HG02852 (cell line): ENCODE results near the gene SND1.

ENCODE experiments used
- ATAC-seq: cut with Tn5 transposase; IDR thresholded peaks from one replicate; pipeline ENCODE4 v1.9.1; 2021; ENCODE audit warnings: mild to moderate bottlenecking, moderate library complexity; ENCODE audit not compliant: unreplicated experiment

SND1 gene

GRCh38 chr7:127885222-127885772 lies 233.3 kb downstream of the SND1 start:
- ATAC-seq, result no peak

- ATAC-seq, result no peak
Measured at GRCh38 chr7:127885843-127886242, 233.8 kb downstream of the SND1 start.

GRCh38 chr7:127886248-127886647 lies 234.3 kb downstream of the SND1 start:
- ATAC-seq, result no peak

GRCh38 chr7:127887096-127887495 lies 235.1 kb downstream of the SND1 start:
- ATAC-seq, result no peak

- ATAC-seq, result no peak
Measured at GRCh38 chr7:127887631-127888030, 235.6 kb downstream of the SND1 start.

- no peak for ATAC-seq
Measured at GRCh38 chr7:127888411-127888810, 236.4 kb downstream of the SND1 start.

- no peak for ATAC-seq
Measured at GRCh38 chr7:127888825-127889224, 236.8 kb downstream of the SND1 start.

- ATAC-seq, result no peak
Measured at GRCh38 chr7:127889677-127890076, 237.7 kb downstream of the SND1 start.

- ATAC-seq, result no peak
Measured at GRCh38 chr7:127890726-127891125, 238.7 kb downstream of the SND1 start.

- no peak for ATAC-seq
Measured at GRCh38 chr7:127891144-127891543, 239.2 kb downstream of the SND1 start.

- ATAC-seq, result no peak
Measured at GRCh38 chr7:127891854-127892438, 240.0 kb downstream of the SND1 start.

- ATAC-seq, result no peak
Measured at GRCh38 chr7:127892488-127893314, 240.7 kb downstream of the SND1 start.

- ATAC-seq, result no peak
Measured at GRCh38 chr7:127893547-127893946, 241.6 kb downstream of the SND1 start.

- ATAC-seq, result no peak
Measured at GRCh38 chr7:127894588-127894987, 242.6 kb downstream of the SND1 start.

- ATAC-seq, result no peak
Measured at GRCh38 chr7:127895360-127895759, 243.4 kb downstream of the SND1 start.

GRCh38 chr7:127895814-127896280 lies 243.9 kb downstream of the SND1 start:
- ATAC-seq, result no peak

- ATAC-seq, result no peak
Measured at GRCh38 chr7:127896659-127897058, 244.7 kb downstream of the SND1 start.

GRCh38 chr7:127897704-127898454 lies 245.9 kb downstream of the SND1 start:
- no peak for ATAC-seq

- ATAC-seq, result no peak
Measured at GRCh38 chr7:127899411-127899810, 247.4 kb downstream of the SND1 start.

- ATAC-seq, result no peak
Measured at GRCh38 chr7:127900141-127900540, 248.1 kb downstream of the SND1 start.
